HepG2 (cell line): Measurements from ENCODE around the gene TMIGD2. TPM values are rescaled to one million over a fixed set of nuclear protein-coding genes. Genes with fewer than 3 reads are reported as not detected.

Source experiments
- FOXK2 ChIP-seq: fragments of 450-650 bp; IDR thresholded peaks from 2 replicates; pipeline ENCODE4 v1.6.1; 2016
- KLF13 ChIP-seq: sonication (generic); formaldehyde crosslinking; IDR thresholded peaks from 2 replicates; pipeline ENCODE4 v1.4.0; 2020; ENCODE audit warnings: mild to moderate bottlenecking, missing genetic modification reagents
- STAT6 ChIP-seq: sonication (generic); formaldehyde crosslinking; IDR thresholded peaks from 2 replicates; pipeline ENCODE4 v1.4.0; 2020; ENCODE audit warnings: missing genetic modification reagents, mild to moderate bottlenecking, borderline replicate concordance
- ZBTB7A ChIP-seq: sonication (generic); formaldehyde crosslinking; IDR thresholded peaks from 2 replicates; pipeline ENCODE4 v1.8.0; 2022; ENCODE audit warnings: mild to moderate bottlenecking, missing genetic modification reagents
- ZFY ChIP-seq: sonication (generic); formaldehyde crosslinking; IDR thresholded peaks from 2 replicates; pipeline ENCODE4 v1.4.0; 2020; ENCODE audit warnings: missing genetic modification reagents
- polyA plus RNA-seq, 8 experiments: library from polyadenylated mRNA; depleted of rRNA in 3 of 8; stranded (reverse) in 7 of 8; unstranded in 1 of 8; fragments of >200 nt; fragmentation: Illumina TruSeq in 4 of 8; extraction: Trizol in 4 of 8; gene quantifications; 2 replicates each; pipeline versions ENCODE4 v1.2.1 to v1.2.3, GENCODE V29; 2011 to 2016; ENCODE audit warnings: low read depth in 4 of 8, missing spikeins in 1 of 8, mixed read lengths in 1 of 8; ENCODE audit not compliant: insufficient read depth in 1 of 8
- total RNA-seq, 5 experiments: library from RNA; depleted of rRNA; stranded (reverse); fragments of >200 nt; fragmentation: Illumina TruSeq; extraction: Trizol; gene quantifications; 2 replicates each; pipeline ENCODE4 v1.2.3, GENCODE V29; 2016; ENCODE audit warnings: low read depth in 1 of 5
- TF ChIP-seq, protein P1 (sequence below): sonication (generic); formaldehyde crosslinking; IDR thresholded peaks from 2 replicates; pipeline ENCODE4 v1.4.0; 2020; ENCODE audit warnings: missing genetic modification reagents, borderline replicate concordance

Gene TMIGD2
- total and polyA plus RNA-seq, 2 of the 13 experiments (the other 11 are each of a cell fraction or from before 2014, with no cell fraction given), result 0.11 to 1.0 TPM

- TF ChIP-seq, protein P1, sequence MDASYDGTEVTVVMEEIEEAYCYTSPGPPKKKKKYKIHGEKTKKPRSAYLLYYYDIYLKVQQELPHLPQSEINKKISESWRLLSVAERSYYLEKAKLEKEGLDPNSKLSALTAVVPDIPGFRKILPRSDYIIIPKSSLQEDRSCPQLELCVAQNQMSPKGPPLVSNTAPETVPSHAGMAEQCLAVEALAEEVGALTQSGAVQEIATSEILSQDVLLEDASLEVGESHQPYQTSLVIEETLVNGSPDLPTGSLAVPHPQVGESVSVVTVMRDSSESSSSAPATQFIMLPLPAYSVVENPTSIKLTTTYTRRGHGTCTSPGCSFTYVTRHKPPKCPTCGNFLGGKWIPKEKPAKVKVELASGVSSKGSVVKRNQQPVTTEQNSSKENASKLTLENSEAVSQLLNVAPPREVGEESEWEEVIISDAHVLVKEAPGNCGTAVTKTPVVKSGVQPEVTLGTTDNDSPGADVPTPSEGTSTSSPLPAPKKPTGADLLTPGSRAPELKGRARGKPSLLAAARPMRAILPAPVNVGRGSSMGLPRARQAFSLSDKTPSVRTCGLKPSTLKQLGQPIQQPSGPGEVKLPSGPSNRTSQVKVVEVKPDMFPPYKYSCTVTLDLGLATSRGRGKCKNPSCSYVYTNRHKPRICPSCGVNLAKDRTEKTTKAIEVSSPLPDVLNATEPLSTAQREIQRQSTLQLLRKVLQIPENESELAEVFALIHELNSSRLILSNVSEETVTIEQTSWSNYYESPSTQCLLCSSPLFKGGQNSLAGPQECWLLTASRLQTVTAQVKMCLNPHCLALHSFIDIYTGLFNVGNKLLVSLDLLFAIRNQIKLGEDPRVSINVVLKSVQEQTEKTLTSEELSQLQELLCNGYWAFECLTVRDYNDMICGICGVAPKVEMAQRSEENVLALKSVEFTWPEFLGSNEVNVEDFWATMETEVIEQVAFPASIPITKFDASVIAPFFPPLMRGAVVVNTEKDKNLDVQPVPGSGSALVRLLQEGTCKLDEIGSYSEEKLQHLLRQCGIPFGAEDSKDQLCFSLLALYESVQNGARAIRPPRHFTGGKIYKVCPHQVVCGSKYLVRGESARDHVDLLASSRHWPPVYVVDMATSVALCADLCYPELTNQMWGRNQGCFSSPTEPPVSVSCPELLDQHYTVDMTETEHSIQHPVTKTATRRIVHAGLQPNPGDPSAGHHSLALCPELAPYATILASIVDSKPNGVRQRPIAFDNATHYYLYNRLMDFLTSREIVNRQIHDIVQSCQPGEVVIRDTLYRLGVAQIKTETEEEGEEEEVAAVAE (CRISPR knock-in tag), result no peak
- TF ChIP-seq STAT6, result no peak
- TF ChIP-seq ZFY, result no peak
- TF ChIP-seq FOXK2, result no peak
- TF ChIP-seq ZBTB7A, result no peak
- TF ChIP-seq KLF13 (CRISPR knock-in tag), result no peak
Measured at GRCh38 chr19:4305257-4305612, 3.0 kb upstream of the TMIGD2 start (continued).
